Neural cell (in vitro differentiated cells): Measurements from ENCODE around the gene OLFML2B.

Source experiments
- EP300 ChIP-seq: fragments of 450-650 bp; conservative IDR thresholded peaks from 2 replicates; pipeline ENCODE4 v1.6.1; 2014; ENCODE audit warnings: antibody characterized with exemption, mild to moderate bottlenecking, moderate library complexity; ENCODE audit not compliant: poor library complexity, severe bottlenecking
- EZH2 ChIP-seq: fragments of 200-600, 300-800 bp; shearing (Covaris generic), sonication (generic); IDR thresholded peaks from 2 replicates; pipeline ENCODE4 v1.6.1; 2014; ENCODE audit warnings: antibody characterized with exemption, low read length, borderline replicate concordance, mild to moderate bottlenecking; ENCODE audit not compliant: insufficient read depth, poor library complexity, severe bottlenecking
- POLR2AphosphoS5 ChIP-seq: IDR thresholded peaks from 2 replicates; pipeline ENCODE4 v1.6.1; 2012
- RAD21 ChIP-seq: fragments of 450-650 bp; conservative IDR thresholded peaks from 2 replicates; pipeline ENCODE4 v1.6.1; 2014; ENCODE audit warnings: antibody characterized with exemption, mild to moderate bottlenecking, moderate library complexity
- SMC3 ChIP-seq: fragments of 450-650 bp; conservative IDR thresholded peaks from 2 replicates; pipeline ENCODE4 v1.6.1; 2014; ENCODE audit warnings: antibody characterized with exemption, mild to moderate bottlenecking, moderate library complexity; ENCODE audit not compliant: poor library complexity
- TAF1 ChIP-seq: IDR thresholded peaks from 2 replicates; pipeline ENCODE4 v1.6.1; 2012; ENCODE audit warnings: low read depth
- TF ChIP-seq, protein P1 (sequence below): IDR thresholded peaks from 2 replicates; pipeline ENCODE4 v1.6.1; 2012; ENCODE audit warnings: borderline replicate concordance
- TF ChIP-seq, protein P2 (sequence below): fragments of 450-650 bp; IDR thresholded peaks from 2 replicates; pipeline ENCODE4 v1.5.1; 2014; ENCODE audit warnings: antibody characterized with exemption, mild to moderate bottlenecking, moderate library complexity; ENCODE audit not compliant: poor library complexity, severe bottlenecking

DNA sequence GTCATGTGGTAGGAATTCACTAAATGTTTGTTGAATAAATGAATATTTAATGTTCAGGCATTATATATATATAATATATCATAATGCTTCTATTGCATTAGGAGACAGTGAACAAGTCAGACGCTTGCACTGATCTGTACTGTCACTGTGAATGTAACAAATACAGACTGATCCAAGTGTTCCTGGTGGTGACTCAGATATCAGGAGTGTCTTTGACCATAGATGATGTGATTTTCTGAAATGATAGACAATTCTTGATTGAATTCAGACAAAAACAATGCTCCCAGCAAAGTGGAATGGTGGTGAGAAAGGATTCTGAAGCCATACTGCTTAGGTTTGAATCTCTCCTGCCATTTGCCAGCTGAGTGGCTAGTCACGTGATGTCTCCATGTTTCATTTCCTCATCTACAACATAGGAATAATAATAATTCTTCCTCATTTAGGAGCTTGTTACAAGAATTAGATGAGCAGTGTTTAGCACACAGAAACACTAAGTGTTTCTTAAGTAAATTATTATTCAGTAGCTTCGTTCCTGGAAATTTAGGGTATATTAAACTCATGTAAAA lies 71.0 kb downstream of the OLFML2B start:
- TF ChIP-seq SMC3 = no peak
- TF ChIP-seq RAD21 = no peak
- TF ChIP-seq, protein P1, sequence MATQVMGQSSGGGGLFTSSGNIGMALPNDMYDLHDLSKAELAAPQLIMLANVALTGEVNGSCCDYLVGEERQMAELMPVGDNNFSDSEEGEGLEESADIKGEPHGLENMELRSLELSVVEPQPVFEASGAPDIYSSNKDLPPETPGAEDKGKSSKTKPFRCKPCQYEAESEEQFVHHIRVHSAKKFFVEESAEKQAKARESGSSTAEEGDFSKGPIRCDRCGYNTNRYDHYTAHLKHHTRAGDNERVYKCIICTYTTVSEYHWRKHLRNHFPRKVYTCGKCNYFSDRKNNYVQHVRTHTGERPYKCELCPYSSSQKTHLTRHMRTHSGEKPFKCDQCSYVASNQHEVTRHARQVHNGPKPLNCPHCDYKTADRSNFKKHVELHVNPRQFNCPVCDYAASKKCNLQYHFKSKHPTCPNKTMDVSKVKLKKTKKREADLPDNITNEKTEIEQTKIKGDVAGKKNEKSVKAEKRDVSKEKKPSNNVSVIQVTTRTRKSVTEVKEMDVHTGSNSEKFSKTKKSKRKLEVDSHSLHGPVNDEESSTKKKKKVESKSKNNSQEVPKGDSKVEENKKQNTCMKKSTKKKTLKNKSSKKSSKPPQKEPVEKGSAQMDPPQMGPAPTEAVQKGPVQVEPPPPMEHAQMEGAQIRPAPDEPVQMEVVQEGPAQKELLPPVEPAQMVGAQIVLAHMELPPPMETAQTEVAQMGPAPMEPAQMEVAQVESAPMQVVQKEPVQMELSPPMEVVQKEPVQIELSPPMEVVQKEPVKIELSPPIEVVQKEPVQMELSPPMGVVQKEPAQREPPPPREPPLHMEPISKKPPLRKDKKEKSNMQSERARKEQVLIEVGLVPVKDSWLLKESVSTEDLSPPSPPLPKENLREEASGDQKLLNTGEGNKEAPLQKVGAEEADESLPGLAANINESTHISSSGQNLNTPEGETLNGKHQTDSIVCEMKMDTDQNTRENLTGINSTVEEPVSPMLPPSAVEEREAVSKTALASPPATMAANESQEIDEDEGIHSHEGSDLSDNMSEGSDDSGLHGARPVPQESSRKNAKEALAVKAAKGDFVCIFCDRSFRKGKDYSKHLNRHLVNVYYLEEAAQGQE = no peak
- no peak for TF ChIP-seq POLR2AphosphoS5
- TF ChIP-seq, protein P2, sequence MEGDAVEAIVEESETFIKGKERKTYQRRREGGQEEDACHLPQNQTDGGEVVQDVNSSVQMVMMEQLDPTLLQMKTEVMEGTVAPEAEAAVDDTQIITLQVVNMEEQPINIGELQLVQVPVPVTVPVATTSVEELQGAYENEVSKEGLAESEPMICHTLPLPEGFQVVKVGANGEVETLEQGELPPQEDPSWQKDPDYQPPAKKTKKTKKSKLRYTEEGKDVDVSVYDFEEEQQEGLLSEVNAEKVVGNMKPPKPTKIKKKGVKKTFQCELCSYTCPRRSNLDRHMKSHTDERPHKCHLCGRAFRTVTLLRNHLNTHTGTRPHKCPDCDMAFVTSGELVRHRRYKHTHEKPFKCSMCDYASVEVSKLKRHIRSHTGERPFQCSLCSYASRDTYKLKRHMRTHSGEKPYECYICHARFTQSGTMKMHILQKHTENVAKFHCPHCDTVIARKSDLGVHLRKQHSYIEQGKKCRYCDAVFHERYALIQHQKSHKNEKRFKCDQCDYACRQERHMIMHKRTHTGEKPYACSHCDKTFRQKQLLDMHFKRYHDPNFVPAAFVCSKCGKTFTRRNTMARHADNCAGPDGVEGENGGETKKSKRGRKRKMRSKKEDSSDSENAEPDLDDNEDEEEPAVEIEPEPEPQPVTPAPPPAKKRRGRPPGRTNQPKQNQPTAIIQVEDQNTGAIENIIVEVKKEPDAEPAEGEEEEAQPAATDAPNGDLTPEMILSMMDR = no peak
- no peak for TF ChIP-seq TAF1
- TF ChIP-seq EP300 = no peak
- no peak for TF ChIP-seq EZH2
